DND-41 (cell line): ENCODE measurements around the gene ITPRIPL2.

Experiments used
- EZH2 ChIP-seq: IDR thresholded peaks from 3 replicates; pipeline ENCODE4 v1.6.1; 2012; ENCODE audit warnings: borderline replicate concordance, low read depth, mild to moderate bottlenecking, moderate library complexity, low read length, inconsistent platforms; ENCODE audit not compliant: severe bottlenecking
- TF ChIP-seq, protein P1 (sequence below): IDR thresholded peaks from 2 replicates; pipeline ENCODE4 v1.5.1; 2012; ENCODE audit warnings: borderline replicate concordance, low read length, moderate library complexity, mild to moderate bottlenecking; ENCODE audit not compliant: poor library complexity, severe bottlenecking; ENCODE audit errors: extremely low read depth

DNA sequence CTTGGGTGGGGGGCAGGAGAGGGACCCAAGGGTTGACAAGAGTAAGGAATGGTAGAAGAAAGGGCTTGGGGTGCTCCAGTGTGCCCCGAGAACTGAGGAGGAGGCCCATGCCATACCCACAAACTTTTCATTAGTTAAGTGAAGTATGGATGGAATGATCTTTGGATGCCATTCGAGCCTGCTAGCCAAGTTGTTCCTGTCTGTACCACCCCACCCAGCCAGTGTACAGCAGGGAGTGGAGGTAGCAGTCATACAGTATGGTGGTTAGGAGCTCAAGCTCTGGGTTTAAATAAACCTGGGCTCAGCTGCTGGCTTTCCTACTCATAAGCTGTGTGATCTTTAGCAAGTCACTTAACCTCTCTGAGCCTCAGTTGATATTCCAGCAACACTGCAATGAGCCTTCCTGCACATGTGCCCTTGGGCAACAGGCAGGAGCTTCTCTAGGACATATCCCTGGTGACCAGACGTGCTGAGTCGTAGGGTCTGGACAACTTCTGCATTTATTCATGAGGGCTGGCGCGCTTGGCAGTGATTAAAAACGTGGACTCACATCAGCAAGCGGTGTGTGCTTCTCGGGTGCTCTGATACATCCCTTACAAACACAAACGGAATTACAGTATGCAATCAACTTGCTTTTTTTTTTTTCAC, 22.9 kb downstream of the ITPRIPL2 start:
- TF ChIP-seq, protein P1, sequence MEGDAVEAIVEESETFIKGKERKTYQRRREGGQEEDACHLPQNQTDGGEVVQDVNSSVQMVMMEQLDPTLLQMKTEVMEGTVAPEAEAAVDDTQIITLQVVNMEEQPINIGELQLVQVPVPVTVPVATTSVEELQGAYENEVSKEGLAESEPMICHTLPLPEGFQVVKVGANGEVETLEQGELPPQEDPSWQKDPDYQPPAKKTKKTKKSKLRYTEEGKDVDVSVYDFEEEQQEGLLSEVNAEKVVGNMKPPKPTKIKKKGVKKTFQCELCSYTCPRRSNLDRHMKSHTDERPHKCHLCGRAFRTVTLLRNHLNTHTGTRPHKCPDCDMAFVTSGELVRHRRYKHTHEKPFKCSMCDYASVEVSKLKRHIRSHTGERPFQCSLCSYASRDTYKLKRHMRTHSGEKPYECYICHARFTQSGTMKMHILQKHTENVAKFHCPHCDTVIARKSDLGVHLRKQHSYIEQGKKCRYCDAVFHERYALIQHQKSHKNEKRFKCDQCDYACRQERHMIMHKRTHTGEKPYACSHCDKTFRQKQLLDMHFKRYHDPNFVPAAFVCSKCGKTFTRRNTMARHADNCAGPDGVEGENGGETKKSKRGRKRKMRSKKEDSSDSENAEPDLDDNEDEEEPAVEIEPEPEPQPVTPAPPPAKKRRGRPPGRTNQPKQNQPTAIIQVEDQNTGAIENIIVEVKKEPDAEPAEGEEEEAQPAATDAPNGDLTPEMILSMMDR = no peak
- no peak for TF ChIP-seq EZH2
